GM21619 (cell line): ENCODE measurements around the gene PRKCZ.
"Not testable (repeated sequence)": the region's sequence is repeated elsewhere in the genome, so short reads cannot be mapped to it uniquely, and the experiment has no call there.

Experiments used
- ATAC-seq: cut with Tn5 transposase; IDR thresholded peaks from one replicate; pipeline ENCODE4 v1.9.1; 2021; ENCODE audit not compliant: unreplicated experiment

PRKCZ gene

GRCh38 chr1:2082064-2082463 is 31.9 kb downstream of the PRKCZ start:
- ATAC-seq: no peak

- ATAC-seq: no peak
These were observed 33.5 kb downstream of the PRKCZ start for GRCh38 chr1:2083666-2084065.

- no peak for ATAC-seq
These were observed 34.1 kb downstream of the PRKCZ start for GRCh38 chr1:2084306-2084705.

GRCh38 chr1:2085080-2085479 is 34.9 kb downstream of the PRKCZ start:
- ATAC-seq: no peak

GRCh38 chr1:2086446-2087078 is 36.4 kb downstream of the PRKCZ start:
- no peak for ATAC-seq

- no peak for ATAC-seq
These were observed 37.6 kb downstream of the PRKCZ start for GRCh38 chr1:2087766-2088165.

GRCh38 chr1:2088458-2088857 is 38.2 kb downstream of the PRKCZ start:
- ATAC-seq: no peak

GRCh38 chr1:2089051-2089450 is 38.8 kb downstream of the PRKCZ start:
- no peak for ATAC-seq

- no peak for ATAC-seq
These were observed 40.1 kb downstream of the PRKCZ start for GRCh38 chr1:2090216-2090890.

GRCh38 chr1:2091611-2092604 is 41.7 kb downstream of the PRKCZ start:
- ATAC-seq: no peak

- no peak for ATAC-seq
These were observed 42.8 kb downstream of the PRKCZ start for GRCh38 chr1:2093055-2093454.

GRCh38 chr1:2093636-2094035 is 43.4 kb downstream of the PRKCZ start:
- no peak for ATAC-seq

GRCh38 chr1:2094269-2095158 is 44.3 kb downstream of the PRKCZ start:
- not testable (repeated sequence) for ATAC-seq

- ATAC-seq: no peak
These were observed 45.2 kb downstream of the PRKCZ start for GRCh38 chr1:2095394-2095793.

- ATAC-seq: no peak
These were observed 45.9 kb downstream of the PRKCZ start for GRCh38 chr1:2095981-2096736.

GRCh38 chr1:2097386-2098300 is 47.4 kb downstream of the PRKCZ start:
- no peak for ATAC-seq

- no peak for ATAC-seq
These were observed 48.1 kb downstream of the PRKCZ start for GRCh38 chr1:2098301-2098698.

GRCh38 chr1:2098839-2099785 is 48.9 kb downstream of the PRKCZ start:
- no peak for ATAC-seq
